IPS-15b (cell line): ENCODE measurements around the gene SLC22A2.

Experiments
- H3K27me3 ChIP-seq: one replicate; pipeline ENCODE4 v1.6.1; 2013; ENCODE audit warnings: low read length; ENCODE audit not compliant: control insufficient read depth, insufficient read depth
- H3K36me3 ChIP-seq: one replicate; pipeline ENCODE4 v1.6.1; 2013; ENCODE audit warnings: low read length; ENCODE audit not compliant: control insufficient read depth, insufficient read depth
- H3K4me1 ChIP-seq: one replicate; pipeline ENCODE4 v1.6.1; 2013; ENCODE audit warnings: mild to moderate bottlenecking, low read length; ENCODE audit not compliant: control insufficient read depth, insufficient read depth
- H3K4me3 ChIP-seq: one replicate; pipeline ENCODE4 v1.5.1; 2013; ENCODE audit warnings: low read depth, low read length
- H3K9ac ChIP-seq: one replicate; pipeline ENCODE4 v1.6.1; 2013; ENCODE audit warnings: low read depth, mild to moderate bottlenecking, low read length
- H3K9me3 ChIP-seq: one replicate; pipeline ENCODE4 v1.6.1; 2013; ENCODE audit warnings: mild to moderate bottlenecking, low read length; ENCODE audit not compliant: control insufficient read depth, insufficient read depth

SLC22A2 gene

DNA sequence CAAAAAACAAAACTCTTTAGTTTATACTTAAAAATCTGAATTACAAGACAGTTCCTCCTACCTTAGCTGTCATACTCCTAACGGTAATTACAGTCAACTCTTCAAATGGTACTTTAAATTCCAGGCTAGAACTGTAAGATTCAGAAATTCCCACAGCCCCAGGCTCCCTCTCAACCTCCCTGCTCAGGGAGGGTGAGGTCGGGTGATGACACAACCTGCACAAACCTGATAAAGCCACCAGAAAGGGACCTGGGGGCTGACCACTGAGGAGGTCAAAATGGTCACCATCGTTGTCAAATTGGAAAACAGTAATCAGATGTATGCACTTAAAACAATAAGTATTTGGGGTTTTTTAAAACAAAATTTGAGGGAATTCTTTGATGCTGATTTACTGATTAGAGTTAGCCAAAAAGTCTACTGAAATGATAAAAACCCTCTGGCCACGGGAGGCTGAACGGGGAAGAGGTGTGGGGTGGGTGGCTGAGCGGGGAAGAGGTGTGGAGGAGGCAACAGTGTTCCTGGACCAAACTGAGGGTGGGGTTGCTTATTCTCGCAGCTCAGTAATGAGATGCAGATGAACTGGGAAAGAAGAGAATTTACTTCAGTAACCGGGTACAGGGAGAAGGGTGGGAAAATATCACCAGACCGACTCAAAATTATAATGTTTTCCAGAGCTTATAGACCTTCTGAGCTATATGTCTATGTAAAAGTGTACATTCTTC is 84.7 kb downstream of the SLC22A2 start:
- H3K36me3 ChIP-seq = no peaks in the 10 kb centered on the region
- H3K27me3 ChIP-seq = no peaks in the 10 kb centered on the region
- no peaks in the 10 kb centered on the region for H3K9me3 ChIP-seq
- H3K9ac ChIP-seq = no peak overlapping the region
- no peak overlapping the region for H3K4me3 ChIP-seq
- H3K4me1 ChIP-seq = peaks cover 16% of the 10 kb centered on the region

DNA sequence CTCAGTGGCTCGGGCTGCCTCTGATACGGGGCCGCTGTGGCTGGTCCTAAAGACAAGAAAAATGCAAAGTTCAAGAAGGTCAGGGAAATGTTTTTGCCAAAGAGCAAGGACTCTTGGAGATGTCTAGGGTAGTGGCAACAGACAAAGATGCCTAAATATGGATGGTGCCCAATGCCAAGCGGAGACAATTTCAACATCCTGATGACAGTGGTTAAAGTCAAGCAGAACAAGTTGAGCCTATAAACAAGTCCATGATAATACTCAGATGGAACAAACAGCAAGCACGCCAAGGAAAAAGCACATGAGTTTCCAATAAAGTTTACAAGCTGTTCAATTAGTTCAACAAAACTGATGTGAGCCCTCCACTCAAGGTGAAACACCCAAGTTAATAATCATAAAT is 85.9 kb downstream of the SLC22A2 start:
- Histone ChIP-seq H3K36me3 (no peaks in the 10 kb centered on the region), H3K9ac (no peak overlapping the region), H3K4me3 (no peak overlapping the region), H3K27me3 (no peaks in the 10 kb centered on the region), H3K9me3 (no peaks in the 10 kb centered on the region), H3K4me1 (peaks cover 12% of the 10 kb centered on the region)

DNA sequence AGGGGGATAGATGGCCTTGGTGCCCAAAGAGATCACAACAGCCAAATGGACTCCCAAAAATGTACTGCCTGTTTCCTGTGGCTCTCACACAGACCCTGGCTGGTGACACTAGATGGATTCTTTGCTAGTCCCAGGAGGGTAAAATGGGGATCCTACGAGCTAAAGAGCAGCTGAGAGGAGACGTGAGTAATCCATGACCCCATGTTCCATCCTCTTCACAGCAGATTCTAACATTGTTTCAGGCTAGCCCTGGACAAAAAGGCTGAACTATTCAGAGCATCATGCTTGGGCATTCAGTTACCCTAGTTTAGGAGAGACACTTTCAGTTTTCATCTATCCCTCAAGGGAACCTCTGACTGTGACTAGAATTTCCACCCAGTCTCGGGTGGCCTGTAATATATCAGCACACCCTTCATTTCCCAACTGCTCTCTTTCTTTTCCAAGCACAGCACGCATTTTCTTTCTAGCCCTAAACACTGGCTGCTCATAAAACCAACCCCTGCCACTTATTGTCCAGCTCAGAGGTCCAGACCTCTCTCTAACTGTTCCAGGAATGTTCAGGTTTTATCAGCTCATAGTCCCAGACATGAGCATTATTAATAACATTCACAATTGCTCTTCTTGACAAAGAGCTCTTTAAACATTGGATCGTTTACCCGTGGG is 88.5 kb downstream of the SLC22A2 start:
- Histone ChIP-seq H3K27me3 (no peaks in the 10 kb centered on the region), H3K4me1 (peaks cover 6% of the 10 kb centered on the region), H3K36me3 (no peaks in the 10 kb centered on the region), H3K4me3 (no peak overlapping the region), H3K9me3 (no peaks in the 10 kb centered on the region), H3K9ac (no peak overlapping the region)

GRCh38 chr6:160167604-160168399 is 90.8 kb downstream of the SLC22A2 start:
- H3K9me3 ChIP-seq = no peaks in the 10 kb centered on the region

More at GRCh38 chr6:160167604-160168399, 90.8 kb downstream of the SLC22A2 start:
- Histone ChIP-seq H3K4me3 (no peak overlapping the region), H3K36me3 (no peaks in the 10 kb centered on the region), H3K4me1 (no peaks in the 10 kb centered on the region), H3K9ac (no peak overlapping the region), H3K27me3 (no peaks in the 10 kb centered on the region)
